GM20431 (cell line): ENCODE data around the gene SLC12A4.

ENCODE experiments used
- in situ Hi-C: fragments of 300-500 bp; cut with MseI, MboI; formaldehyde crosslinking; loops from one replicate; pipeline ENCODE4 v1.15.0; 2020; ENCODE audit warnings: low sequenced_read_pairs; ENCODE audit not compliant: unreplicated experiment

Gene SLC12A4

DNA sequence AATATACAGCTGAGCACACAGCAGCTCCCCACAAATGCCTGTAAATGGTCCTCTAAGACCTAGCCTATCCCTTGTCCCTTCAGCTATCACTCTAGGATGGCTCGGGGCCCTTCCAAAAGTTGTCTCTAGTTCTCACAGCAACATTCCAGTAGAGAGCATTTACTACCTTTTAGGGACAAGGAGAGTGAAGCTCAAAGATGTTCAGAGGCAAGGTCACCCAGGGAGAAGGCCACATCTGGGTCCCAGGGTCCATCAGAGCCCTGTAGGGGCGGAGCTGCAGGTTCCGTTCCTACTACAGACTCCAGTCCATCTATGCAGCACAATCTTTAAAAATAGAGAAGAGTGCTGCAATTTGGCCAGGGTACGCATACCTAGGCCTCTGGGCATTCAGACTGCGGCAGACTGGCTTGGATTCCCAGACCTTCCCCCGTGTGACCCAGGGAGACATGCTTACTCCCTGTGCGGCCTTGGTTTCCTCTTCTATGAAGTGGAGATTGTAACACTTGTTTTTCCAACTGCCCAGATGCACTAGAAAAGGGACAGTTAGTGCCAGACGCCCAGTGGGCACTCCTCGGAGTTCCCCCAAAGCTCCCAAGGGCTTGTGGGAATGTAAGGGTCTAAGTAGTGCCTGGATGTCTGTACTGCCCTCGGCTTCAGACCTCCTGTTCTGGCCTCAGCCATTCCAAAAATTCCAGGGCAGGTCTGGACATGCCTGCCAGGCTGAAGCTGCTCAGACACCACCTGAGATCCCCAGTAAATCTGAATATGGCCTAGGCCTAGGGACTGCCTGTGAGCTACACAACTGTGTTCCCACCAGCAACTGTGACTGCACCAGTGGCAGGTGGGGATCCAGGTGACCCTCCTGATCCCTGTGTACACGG is 2.5 kb downstream of the SLC12A4 start:
- in situ Hi-C loops: no loop called here

DNA sequence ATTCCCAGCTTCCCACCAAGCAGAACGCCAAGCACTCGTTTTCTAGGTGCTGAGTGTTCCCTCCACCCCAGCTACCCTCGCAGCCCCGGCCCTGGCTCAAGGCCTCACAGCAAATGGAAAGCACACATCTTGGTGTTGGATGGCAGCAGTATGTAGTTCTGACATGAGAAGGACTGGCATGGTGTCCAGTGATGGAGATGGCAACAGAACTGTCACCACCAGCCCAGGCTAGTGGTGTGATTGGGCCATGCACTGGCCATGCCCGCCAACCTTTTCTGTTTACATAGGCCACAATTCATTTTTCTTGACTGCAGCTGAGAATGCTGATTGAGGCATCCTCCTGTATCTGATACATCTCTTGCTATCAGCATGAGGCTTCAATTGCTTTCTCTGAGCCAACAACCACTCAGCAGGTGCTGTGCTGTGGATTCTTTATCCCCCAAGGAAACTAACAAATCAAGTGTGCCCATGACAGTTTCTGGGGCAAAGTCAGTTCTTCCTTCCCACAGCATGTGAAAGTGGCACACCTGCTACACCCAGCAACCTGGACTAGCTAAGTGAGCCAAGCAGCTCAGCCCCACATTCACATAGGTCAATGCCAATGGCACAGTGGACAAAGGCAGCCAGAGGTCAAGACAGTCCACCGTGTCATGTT is 3.8 kb downstream of the SLC12A4 start:
- in situ Hi-C loops: no loop called here

DNA sequence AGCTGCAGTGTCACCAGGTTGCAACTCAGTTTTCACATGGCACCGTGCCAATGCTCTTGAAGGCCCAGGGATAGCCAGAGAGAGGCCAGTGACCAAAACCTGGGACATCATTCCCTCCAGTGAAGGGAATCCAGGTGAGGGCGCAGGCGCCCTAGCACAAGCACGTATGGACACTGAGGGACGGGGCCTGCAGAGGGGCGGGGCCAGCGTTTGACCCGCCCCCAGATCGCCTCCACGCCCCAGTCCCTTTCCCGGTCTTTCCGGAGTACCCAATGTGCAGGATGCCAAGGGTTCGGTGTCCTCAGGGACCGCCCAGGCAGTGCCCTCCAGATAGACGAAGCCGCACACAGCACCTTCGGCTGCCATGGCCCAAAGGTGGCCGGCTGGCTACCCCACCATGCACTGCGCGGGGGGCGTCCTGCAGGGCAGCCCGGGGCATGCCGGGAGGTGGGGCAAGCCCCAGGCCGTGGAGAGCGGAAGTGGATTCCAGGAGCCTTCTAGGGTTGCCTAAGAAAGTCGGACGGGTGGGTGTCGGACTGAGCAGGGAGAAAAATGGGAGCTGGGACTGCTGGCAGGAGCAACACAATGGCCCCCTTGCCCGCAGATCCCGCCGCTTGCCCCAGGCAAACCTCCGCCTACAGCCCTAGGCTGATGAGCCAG is 4.6 kb downstream of the SLC12A4 start:
- in situ Hi-C loops: no loop called here

DNA sequence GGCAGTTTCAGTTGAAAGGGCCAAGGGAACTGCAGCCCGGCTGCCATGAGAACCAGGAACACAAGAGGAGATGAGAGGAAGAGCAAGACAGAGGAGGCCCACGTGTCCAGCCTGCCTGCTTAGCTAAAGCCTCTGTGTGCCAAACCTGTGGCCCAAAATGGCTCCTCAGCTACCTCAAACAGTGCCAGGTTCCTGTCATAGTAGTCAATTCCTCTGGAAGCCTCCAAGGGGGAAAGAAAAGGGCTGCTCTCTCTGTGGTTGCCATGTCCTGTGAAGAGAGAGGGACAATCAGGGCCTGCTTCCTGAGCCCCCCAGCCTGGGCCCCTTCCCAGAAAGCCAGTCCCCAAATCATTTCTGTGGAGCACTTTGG is 5.2 kb downstream of the SLC12A4 start:
- in situ Hi-C loops: no loop called here

DNA sequence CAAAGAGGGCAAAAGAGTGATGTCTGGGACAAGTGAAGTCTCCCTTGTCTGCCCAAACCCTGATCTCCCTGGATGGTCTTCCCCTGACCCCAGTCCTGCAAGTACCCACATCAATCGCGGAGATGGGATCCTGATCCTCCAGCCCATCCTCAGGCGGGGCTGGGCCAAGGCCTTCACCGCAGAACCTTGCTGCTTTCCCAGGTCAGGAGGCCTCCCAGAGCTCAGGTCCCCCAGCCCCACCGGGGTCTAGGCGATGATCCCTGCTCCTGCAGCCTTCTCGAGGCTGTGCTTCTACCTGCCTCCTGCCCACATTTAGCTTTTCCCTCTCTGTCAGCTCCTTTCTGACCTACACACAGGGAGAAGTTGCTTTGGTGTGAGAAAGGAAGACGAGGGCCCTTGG is 6.3 kb downstream of the SLC12A4 start:
- in situ Hi-C loops: no loop called here

DNA sequence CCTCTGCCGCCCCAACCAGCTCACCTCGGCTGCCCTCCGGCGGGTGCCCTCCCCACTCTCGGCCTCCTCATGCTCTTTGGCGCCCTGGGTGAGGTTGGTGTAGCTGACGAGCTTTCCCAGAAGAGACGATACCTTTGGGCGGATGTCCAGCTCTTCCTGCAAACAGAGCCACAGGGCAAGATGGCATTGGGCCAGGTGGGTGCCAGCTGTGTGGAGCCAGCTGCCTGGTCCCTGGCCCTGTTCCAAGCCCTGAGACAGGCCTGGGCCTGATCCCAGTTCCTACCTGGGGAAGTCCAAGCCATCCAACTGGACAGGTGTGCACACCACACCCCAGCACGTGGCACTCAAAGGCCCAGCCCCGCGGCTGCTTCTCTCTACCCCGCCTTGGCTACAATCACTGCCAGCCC is 6.9 kb downstream of the SLC12A4 start:
- in situ Hi-C loops: no loop called here

DNA sequence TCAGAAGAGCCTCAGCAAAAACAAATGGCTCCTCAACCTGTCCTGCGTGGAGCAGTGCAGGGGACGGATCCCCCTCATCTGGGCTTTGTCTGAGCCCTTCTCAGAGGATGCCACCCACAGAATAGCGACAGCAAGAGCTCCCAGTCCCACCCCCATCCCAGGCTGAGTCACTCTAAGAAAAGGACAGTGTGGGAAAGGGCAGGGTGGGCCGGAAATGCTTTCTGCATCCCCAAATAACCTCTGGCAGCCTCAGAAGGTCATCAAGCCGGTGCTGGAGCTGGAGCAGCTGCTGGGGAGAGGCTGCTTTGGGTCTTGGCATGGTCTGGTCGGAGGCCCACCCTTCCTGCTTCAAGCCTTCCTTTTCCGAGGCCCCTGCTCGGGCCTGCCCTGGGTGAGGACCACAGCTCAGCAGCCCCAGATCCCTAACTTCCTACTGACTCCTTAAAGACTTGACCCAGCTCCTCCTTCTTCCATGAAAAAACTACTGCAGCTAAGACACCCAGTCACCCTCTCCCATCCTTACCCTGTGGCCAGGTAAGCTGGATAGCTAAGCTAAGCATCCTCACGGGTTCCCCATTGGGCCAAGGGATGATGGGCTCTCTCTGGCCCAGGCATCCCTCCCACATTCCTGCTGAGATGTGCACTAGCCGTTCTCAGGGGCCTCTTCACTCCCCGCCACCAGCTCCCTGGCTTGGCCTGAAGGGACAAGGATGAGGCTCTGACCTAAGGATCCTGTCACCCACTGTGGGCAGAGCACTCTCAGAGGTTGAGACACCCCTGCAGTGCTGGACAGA is 8.7 kb downstream of the SLC12A4 start:
- in situ Hi-C loops: no loop called here

DNA sequence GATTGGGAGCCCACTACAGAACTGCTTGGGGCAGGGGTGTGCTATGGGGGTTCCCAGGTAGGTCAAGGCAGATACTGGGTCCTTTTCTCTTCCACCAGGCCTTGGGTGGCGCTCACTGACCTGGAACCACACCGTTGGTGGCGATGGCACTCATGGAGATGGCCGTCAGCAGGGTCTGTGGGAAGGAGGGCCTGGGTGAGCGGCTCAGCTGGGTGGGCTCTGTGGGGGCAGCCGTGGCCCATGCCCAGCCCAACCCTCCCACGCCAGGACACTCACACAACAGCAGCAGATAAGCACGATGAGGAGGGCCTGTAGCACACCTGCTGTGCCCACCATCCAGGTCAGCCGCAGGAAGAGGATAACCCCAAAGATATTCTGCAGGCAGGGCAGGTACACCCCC is 10.8 kb downstream of the SLC12A4 start:
- in situ Hi-C loops: no loop called here

DNA sequence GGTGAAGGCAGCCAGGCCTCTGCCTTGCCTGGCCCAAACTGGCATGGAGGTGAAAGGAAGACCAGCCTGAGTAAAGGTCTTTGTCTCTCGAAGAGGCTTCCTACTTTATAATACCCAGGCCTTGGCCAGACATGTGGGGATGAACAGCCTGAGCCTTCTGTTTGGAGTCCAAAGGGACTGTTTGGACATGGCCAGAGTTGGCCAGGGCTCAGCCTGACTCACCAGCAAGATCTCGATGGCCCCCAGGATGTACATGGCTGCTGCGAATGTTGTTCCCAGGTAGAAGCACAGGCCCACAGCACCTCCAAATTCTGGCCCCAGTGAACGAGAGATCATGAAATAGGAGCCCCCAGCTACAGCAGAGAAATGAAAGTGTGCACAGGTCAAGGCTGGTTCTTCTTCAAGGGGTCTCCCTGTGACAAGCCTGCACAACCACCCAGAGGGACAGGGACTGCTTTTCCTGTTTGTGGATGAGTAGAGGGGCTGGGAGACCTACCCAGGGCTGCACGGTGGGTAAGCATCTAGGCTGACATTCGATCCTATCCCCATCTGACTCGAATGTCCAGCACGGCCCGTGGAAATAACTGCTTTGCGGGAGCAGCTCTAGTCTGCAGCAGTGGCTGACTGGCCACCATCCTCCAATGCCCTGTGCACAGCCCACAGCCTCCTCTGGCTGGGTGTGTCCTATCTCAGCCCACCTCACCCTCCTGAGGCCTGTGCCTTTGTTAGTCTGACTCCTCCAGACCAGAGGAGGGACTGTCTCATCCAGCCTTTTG is 13.8 kb downstream of the SLC12A4 start:
- in situ Hi-C loops: no loop called here

DNA sequence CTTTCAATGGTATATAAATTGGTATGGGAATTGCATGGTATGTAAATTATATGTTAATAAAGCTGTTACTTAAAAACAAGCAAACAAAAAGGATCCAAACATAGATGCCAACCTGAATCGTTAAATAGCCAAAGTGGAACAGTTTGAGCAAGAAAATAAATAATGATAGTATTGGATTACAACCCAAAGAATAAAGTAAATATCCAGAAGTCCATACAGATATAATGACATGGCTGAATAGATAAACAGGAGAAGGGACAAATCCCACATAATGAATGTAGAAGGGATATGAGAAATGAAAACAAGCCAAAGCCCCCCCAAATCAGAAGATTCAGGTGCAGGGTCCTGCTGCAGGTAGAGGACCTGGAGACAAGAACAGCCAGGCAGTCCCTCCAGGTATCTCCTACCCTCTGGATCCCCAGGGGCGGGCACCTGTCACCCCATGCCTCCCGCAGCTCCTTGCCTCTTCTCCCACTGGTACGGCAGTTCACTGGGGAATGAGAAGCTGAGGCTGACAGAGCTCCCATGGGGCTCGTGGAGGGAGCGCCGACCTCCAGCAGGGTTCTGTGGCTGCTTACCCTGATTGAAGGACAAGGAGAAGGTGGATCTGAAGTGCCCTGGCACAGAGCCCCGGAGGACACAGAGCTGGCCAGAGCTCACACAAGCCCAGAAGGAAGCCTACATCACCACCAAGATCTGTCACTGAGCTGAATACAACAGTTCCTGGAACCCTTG is 14.6 kb downstream of the SLC12A4 start:
- in situ Hi-C loops: no loop called here

DNA sequence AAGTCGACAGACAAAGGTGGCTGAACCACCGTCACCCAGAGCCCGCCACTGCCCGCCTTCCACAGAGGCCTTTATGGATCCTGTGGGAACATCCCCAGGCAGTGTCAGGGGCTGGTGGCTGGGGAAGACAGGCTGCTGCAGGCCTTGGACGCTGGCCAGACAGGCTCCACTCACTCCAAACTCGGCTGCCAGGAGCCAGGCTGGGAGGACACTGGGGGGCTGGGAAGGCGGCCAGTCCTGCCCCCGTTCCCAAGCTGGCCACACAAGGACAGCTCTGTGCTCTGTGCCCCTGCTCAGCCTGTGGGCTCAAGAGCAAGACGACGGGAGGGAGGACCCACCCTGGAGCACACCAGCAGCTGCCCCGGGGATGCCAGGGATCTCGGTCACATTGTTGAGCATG is 17.0 kb downstream of the SLC12A4 start:
- in situ Hi-C loops: no loop called here

DNA sequence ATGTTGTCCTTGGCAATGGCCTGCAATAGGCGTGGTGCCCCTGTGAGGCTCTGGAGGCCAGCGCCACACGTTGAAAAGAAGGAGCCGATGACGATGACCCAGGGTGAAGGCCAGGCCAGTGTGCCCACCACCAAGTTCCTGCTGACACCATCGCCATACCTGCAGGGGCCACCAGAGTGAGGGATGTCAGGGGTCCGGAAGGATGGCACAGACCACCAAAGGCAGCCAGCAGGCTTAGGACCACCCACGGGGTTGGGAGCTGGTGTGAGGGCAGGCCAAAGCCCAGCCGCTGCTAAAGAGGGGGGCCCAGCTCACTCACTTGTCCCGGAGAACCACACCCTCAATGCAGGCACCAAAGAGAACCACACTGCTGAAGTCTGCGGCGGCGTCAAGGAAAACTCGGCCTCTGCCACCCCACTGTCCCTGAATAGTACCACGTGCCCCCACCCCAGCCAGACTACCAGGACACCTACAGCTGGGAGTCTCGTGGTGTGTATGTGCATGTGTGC is 18.0 kb downstream of the SLC12A4 start:
- in situ Hi-C loops: no loop called here

DNA sequence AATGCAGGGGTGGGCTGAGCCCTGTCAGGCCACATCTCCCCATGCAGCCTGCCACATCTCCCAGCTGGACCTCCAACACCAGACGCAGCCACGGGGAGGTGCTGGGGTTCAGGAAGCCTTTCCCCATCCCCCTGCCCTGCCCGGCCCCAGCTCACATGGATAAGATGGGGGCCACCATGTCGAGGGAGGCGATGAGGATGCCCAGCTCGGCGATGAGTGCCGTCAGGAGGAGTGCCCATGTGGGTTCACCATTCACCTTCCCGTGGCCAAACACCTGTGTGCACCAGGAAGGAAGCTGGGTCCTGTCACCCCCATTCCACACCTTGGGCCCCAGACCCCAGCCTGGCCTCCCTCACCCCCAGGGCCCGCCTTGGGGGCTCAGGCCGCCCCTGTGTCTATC is 18.8 kb downstream of the SLC12A4 start:
- in situ Hi-C loops: no loop called here

DNA sequence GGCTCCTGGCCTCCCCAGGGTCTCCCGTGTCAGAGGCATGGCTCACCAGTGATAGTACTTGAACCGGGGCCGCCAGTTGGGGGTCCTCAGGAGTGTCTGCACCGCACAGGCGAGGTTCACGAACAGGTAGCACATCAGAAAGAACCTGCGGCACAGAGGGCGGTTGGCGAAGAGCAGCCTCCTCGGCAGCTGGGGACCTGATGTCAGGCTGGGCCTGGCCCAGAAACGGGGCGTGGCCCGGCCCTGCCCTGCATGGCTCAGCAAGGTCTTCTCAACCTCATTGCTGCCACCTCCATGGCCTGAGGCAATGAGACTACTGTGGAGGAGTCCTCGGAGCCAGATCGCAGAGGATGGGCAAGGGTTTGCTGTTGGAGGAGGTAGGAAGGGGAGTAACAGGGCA is 20.4 kb downstream of the SLC12A4 start:
- in situ Hi-C loops: no loop called here

DNA sequence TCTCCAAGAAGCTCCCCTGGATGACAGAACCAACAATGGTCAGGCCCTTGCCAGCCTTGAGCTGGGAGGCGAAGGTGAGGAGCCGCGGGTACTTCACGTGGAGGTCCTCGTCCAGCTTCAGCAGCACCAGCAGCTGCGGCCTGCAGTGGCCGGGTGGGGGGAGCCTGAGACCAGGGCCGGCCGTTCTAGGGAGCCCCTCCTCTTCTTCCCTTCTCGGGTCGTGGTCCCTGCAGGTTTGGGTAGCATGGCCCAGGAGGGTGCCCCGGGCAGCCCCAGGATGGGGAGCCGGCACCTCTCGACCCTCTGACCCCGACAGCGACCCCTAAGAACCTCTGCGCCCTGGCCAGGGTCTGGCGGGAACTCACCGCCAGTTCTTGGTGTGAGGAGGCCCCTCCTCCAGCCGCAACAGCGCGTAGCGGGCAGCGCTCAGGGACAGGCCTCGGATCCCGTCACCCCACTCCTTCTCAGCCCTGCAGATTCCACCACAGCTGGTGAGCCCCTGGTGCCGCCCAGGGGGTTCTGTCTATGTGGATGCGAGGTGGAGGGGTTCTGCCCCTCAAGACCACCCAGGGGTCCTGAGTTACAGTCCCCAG is 21.4 kb downstream of the SLC12A4 start:
- in situ Hi-C loops: no loop called here

DNA sequence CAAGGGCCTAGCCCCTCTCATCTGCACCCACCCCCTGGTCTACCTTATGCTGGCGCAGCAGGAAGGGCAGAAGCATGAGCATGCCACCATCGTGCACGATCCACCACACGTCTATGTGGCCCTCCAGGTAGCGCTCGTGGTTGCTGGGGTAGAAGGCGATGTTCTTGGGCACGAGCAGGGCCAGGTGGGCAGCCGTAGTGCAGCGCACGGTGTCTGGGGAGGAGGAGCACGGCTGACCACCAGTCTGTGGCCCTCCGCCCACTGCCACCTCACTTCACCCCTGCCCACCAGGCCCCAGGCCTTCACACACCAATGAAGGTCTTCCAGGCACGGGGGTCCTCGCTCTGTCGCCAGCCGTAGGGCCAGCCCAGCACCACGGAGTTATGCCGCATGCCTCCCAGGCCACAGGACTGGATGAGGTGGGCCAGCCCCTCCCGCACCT is 22.3 kb downstream of the SLC12A4 start:
- in situ Hi-C loops: no loop called here

DNA sequence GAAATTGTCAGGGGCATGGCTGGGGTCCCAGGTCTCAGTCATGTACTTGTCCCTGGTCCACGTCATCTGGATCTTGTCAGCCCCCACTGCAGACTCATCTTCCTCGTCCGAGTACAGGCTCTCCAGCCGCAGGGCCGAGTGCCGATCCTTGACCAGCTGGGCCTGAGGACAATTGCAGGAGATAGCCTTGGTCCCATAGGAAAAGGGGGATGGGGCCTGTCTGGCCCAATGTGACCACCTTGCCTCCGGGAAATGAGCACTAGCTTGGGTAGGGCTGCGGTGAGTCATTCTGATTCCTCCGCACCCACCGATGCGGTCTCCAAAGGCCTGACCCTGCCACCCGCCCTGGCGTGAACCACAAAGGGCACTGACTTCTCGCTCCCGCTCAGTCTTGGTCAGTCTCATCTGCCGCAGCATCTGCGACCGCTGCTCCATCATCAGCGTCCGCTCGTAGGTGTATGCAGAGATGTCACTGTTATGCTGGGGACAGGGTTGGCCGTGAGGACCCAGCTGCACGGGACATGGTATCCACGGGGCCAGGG is 23.0 kb downstream of the SLC12A4 start:
- in situ Hi-C loops: no loop called here

DNA sequence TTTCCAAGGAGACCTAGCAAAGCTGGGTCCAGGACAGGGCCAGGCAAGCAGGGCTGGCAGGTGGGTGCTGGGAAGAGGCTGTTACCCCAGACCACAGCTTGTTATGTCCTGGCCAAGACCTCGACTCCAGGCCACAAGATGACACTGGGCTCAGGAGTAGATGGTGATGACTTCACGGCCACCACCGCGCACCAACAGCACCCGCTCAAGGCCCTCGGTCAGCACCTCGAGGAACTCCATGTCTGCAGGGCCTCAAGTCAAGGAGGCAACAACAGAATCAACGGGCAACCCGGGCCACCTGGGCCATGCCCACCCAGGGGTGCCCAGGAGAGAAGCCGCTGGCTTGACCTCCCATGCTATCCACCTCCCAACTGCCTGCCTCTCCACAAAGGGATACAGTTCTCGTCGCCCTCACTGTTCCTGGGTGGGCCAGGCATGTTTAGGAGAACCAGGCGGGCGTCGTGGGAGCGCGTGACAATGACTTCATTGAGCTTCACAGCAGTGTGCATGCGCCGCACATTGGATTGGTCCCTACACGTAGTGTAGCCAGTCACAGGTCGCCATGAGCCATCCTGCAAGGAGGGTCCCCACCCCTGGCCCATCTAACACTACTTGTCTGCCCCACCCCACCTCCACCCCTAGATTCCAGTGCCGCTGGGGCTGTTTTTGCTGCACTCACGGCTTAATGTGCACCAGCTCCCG is 23.6 kb downstream of the SLC12A4 start:
- in situ Hi-C loops: no loop called here
